ENCODE data around the gene PCIF1.
A peak's percentile ranks its signal among the peaks of the same experiment; 100 is the strongest.
"Not testable (repeated sequence)": the region's sequence is repeated elsewhere in the genome, so short reads cannot be mapped to it uniquely, and the experiment has no call there.

The PCIF1 gene

DNA sequence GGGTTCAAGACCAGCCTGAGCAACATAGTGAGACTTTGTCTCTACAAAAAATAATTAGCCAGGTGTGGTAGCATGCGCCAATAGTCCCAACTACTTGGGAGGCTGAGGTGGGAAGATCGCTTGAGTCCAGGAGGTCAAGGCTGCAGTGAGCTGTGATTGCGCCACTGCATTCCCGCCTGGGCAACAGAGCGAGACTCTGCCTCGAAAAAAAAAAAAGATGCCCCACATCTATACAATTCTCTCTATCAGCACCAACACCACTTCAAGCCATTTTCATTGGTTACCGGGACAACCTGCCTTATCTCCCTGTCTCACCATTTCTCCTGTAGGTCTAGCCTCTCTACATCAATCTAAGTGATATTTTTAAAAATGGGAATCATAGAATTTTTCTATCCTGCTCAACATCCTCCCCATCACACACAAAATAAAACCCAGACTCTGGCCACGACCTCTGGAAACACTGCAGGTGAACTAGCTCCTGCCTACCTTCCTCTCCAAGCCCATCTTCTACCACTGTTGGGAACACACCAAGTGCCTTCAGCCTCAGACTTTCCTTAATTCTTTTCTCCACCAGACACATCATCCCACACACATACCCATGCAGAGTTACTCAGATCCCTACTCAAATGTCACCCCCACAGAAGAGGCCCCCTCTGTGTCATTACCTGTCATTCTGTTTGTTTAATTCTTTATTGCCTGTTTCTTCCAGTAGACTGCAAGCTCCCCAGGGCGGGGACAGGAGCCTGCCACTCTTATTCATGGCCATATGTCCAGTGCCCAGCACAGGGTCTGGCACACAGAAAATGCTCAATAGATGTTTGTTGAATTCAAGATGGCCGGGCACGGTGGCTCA, 12.9 kb upstream of the PCIF1 start:
- DNase-seq (ENCODE audit: low read depth in 2 of 3, low spot score in 1 of 3), result no peak

DNA sequence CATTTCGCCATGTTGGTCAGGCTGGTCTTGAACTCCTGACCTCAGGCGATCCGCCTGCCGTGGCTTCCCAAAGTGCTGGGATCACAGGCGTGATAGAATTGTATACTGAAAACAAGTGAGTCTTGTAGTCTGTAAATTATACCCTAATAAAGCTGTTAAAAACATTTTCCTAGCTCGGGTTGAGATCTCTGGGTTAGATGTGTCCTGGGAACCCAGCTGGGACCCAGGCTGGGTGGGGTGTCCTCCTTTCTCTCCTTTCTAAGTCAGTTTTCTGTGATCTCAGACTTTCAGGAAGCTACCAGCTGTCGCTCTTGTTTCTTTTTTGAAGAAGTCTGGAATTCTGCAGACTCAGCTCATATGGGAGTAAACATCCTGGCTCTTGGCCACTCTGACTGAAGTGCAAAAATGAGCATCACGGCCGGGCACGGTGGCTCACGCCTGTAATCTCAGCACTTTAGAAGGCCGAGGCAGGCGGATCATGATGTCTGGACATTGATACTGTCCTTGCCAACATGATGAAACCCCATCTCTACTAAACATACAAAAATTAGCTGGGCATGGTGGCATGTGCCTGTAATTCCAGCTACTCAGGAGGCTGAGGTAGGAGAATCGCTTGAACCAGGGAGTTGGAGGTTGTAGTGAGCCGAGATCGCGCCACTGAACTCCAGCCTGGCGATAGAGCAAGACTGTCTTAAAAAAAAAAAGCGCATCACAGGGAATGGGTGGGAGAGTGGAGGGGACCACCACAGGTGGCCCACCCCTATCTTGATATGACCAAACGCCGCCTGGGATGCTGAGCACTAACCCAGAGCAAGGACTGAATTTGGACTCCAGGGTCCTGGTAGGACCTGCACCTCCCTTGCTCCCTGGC, 9.9 kb upstream of the PCIF1 start:
- no peak for DNase-seq (ENCODE audit: low read depth in 2 of 3, low spot score in 1 of 3)

- DNase-seq (ENCODE audit: low read depth in 2 of 3, low spot score in 1 of 3), result no peak
These were observed 8.5 kb upstream of the PCIF1 start for GRCh38 chr20:45925821-45926506.

GRCh38 chr20:45926731-45927070, 7.8 kb upstream of the PCIF1 start:
- no peak for DNase-seq (ENCODE audit: low read depth in 2 of 3, low spot score in 1 of 3)

DNA sequence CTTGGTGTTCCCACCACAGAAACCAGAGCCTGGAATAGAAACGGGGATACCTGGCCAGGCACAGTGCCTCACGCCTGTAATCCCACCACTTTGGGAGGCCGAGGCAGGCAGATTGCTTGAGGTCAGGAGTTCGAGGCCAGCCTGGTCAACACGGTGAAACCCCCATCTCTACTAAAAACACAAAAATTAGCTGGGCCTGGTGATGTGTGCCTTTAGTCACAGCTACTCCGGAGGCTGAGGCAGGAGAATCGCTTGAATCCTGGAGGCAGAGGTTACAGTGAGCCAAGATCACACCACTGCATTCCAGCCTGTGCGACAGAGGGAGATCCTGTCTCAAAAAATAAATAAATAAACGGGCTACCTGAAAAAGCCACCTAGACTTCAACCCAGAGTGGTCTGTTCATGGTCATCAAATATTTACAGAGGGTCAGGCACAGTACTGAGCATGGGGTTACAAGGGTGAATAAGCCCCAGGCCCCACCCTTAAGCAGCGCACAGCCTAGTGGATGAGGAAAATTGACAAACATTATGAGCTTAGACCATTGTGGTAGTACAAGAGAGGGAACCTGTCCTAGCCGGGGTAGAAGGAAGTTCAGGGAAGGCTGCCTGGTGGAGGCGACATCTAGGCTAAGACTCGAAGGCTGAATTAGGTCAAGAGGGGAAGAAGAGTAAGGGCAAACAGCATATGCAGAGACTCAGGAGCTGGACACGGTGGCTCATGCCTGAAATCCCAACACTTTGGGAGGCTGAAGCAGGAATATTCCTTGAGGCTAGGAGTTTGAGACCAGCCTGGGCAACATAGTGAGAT, 7.2 kb upstream of the PCIF1 start:
- DNase-seq (ENCODE audit: low read depth in 2 of 3, low spot score in 1 of 3), result no peak

GRCh38 chr20:45931680-45932079, 2.8 kb upstream of the PCIF1 start:
- not testable (repeated sequence) for DNase-seq (ENCODE audit: low read depth in 2 of 3, low spot score in 1 of 3)

- peak; percentile 44 to 58 (median 49) for DNase-seq (ENCODE audit: low read depth in 2 of 3, low spot score in 1 of 3)
These were observed 1.0 kb upstream of the PCIF1 start for GRCh38 chr20:45933266-45934045.

- DNase-seq (ENCODE audit: low read depth in 2 of 3, low spot score in 1 of 3), result peak in 2 of 3 donors; percentile 14 to 39
These were observed 367 bp upstream of the PCIF1 start for GRCh38 chr20:45934046-45934585.

GRCh38 chr20:45935416-45936046, 1.0 kb downstream of the PCIF1 start:
- DNase-seq (ENCODE audit: low read depth in 2 of 3, low spot score in 1 of 3), result no peak

GRCh38 chr20:45937765-45938164, 3.3 kb downstream of the PCIF1 start:
- no peak for DNase-seq (ENCODE audit: low read depth in 2 of 3, low spot score in 1 of 3)

DNA sequence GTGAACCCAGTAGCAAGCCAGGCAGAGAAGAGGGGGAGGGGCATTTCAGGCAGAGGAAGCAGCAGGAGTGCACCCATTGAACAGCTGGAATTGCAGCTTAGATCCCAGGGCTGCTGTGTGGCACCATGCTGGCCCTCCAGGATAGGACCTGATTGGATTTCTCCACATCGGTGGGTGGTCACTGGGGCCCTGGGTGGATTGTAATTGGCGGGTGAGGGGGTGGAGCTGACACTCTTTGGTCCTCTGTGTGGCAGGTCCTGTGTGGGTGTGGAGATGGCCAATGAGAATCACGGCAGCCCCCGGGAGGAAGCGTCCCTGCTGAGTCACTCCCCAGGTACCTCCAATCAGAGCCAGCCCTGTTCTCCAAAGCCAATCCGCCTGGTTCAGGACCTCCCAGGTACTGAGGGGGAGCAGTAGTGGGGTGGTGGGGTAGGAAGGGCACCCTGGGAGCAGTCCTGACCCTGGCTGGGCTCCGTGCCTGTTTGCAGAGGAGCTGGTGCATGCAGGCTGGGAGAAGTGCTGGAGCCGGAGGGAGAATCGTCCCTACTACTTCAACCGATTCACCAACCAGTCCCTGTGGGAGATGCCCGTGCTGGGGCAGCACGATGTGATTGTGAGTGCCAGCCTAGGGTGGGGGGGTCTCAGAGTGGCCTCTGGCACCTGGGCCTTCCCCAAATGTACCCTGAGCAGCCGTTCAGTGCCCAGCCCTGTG, 4.4 kb downstream of the PCIF1 start:
- DNase-seq (ENCODE audit: low read depth in 2 of 3, low spot score in 1 of 3), result no peak

DNA sequence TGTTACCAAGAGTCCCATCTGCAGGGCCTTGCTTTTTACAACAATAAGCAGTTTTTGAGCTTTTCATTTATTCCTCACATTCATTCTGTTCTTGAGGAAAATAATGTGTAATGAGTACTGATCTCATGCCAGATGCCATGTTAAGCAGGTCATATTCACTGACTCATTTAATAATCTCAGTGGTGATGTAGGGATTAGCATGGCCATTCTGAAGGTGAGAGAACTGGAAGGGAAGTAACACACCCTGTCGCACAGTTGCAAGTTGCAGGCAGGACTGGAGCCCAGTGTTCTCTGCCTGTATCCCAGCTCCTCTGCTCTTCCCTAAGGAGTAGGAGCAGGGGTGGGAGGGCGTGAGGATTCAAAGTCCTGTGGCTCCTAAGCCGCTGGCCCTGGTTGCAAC, 5.6 kb downstream of the PCIF1 start:
- DNase-seq (ENCODE audit: low read depth in 2 of 3, low spot score in 1 of 3), result no peak

DNA sequence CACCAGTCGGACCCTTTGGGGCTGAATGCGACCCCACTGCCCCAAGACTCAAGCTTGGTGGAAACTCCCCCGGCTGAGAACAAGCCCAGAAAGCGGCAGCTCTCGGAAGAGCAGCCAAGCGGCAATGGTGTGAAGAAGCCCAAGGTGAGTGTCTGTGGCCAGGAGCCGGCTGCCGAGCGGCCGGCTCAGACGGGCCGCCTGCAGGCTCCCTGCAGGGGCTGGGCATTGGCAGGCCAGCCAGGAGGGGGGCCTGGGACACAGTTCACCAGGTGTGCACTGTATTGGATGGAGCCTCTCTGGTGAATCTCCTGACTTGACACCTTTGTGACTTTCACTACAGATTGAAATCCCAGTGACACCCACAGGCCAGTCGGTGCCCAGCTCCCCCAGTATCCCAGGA, 6.0 kb downstream of the PCIF1 start:
- no peak for DNase-seq (ENCODE audit: low read depth in 2 of 3, low spot score in 1 of 3)

DNA sequence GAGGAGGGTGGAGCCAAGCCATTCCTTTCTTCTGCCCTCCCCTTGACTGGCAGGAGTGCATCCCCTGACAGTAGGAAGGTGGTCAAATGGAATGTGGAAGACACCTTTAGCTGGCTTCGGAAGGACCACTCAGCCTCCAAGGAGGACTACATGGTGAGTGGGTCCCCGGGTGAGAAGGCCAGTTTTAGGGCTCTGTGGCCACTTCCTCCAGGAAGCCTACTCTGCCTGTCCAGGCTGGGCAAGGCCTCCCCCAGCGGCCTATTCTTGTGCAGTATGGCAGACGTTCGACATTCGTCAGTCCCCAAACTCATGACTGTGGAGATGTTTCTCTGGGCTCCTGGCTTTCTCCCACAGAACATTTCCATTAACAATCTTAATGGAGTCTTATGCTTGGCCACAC, 9.1 kb downstream of the PCIF1 start:
- DNase-seq (ENCODE audit: low read depth in 2 of 3, low spot score in 1 of 3), result no peak

GRCh38 chr20:45944151-45944964, 9.9 kb downstream of the PCIF1 start:
- no peak for DNase-seq (ENCODE audit: low read depth in 2 of 3, low spot score in 1 of 3)

DNA sequence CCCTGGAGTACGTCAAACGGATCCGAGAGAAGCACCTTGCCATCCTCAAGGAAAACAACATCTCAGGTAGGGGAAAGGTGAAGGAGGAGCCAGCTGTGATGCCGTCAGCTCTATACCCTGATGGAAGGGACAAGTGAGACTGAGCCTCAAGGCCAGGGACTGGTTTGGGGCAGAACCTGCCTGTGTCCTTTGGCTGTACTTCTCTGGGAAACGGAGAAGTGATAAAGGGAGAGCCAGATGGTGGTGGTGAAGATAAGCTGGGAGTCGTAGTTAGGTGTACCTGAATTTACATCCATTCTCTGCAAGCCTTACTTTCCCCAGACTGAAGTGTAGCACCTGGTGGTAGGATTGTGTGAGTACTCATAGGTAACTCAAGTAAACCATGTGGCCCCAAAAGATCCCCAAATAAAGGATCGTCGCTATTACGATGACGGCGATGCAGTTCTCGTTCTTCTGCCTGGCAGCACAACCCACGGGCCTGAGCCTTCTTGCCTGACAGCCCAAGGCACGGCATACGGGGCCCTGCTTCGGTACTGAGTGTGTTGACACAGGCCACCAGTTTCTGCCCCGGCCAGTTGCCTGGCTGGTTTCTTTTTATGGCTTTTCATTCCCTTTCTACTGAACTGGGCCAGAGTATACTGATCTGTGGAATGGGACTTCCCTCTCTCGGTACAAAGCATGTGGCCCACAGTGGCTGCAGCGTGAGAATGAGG, 10.6 kb downstream of the PCIF1 start:
- no peak for DNase-seq (ENCODE audit: low read depth in 2 of 3, low spot score in 1 of 3)

GRCh38 chr20:45945678-45946148, 11.2 kb downstream of the PCIF1 start:
- no peak for DNase-seq (ENCODE audit: low read depth in 2 of 3, low spot score in 1 of 3)

Measured in stimulated activated CD4-positive, alpha-beta T cell treated with anti-CD3 and anti-CD28 coated beads, Interleukin-12 subunit alpha, Interleukin-12 subunit beta, amount 100 ng/mL, for 48 hours (primary cell).